Stimulated activated CD8-positive, alpha-beta memory T cell treated with anti-CD3 and anti-CD28 coated beads, Interleukin-12 subunit alpha, Interleukin-12 subunit beta, amount 100 ng/mL, for 24 hours (primary cell): ENCODE data around the gene ATP13A3.
"Not testable (repeated sequence)": the region's sequence is repeated elsewhere in the genome, so short reads cannot be mapped to it uniquely, and the experiment has no call there.

Experiments
- DNase-seq: peaks from one replicate; pipeline ENCODE4 v3.0.0-alpha.2; 2020; ENCODE audit errors: extremely low read depth

The ATP13A3 gene

DNA sequence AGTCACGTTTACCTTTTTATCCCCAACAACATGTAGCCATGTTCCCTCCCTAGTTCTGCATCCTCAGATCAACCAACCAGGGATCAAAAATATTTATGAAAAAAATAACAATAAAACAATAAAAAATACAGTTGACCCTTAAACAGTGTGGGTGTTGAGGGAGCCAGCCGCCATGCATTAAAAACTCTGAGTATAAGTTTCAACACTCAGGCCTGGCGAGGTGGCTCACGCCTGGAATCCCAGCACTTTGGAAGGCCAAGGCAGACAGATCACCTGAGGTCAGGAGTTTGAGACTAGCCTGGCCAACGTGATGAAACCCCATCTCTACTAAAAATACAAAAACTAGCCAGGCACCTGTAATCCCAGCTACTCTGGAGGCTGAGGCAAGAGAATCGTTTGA is 12.7 kb upstream of the ATP13A3 start:
- DNase-seq: not testable (repeated sequence)

DNA sequence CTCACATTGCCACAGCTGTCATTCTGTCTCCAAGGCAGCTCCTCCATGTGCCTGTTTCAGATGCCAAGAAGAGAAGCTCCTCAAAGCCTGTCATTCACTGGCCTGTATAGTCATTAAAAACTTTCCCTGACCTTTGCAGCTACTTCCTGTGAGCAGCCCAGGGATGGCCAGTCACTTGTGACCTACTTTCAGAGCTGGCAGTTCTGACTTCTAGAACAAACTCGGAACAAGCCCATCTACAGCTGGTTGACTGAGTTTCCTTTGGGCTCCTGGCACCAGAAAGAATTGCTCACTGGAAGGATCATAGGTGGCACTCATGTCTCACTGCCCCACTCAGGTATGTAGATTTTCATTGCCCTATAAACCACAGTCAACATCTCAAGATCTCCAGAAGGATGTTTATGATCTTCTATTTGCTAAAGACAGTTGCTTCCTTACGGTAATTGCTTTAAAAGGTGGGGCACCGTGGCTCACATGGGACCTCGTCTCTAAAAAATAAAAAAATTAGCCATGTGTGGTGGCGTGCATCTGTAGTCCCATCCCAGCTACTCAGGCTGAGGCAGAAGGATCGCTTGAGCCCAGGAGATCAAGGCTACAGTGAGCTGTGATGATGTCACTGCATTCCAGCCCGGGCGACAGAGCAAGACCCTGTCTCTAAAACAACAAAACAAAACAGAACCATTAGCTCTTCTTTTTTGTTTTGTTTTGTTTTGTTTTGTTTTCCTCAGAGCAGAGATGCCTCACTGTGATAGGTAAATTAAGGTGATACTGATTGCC is 11.2 kb upstream of the ATP13A3 start:
- no peak for DNase-seq

DNA sequence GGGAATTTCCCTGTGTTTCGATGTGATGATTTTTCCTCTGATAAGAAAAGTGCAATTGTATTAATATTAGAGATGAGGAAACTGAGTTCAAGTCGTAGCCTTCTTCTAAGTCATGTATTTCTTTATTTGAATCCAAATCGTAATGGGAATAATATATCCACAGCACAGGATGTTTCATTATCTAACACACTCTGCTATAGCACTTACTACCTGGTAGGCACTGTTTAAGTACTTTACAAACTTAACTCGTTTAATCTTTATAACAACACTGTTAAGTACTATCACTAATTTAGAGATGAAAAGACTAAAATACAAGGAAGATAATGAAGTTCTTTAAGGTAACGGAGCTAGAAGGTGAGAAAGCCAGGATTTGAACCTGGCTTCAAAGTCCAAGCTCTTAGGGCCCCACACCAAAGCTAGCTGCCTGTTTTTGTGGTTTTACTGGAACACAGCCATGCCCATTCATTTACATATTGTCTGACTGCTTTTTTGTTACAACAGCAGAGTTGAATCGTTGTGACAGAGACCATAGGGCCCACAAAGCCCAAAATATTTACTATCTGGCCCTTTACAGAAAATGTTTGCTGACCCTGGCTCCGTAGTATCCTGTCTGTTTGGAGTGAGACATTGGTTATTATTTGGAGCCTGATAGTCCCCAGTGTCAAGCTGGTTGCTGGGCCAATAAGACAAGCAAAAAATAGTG is 9.6 kb upstream of the ATP13A3 start:
- DNase-seq: no peak

DNA sequence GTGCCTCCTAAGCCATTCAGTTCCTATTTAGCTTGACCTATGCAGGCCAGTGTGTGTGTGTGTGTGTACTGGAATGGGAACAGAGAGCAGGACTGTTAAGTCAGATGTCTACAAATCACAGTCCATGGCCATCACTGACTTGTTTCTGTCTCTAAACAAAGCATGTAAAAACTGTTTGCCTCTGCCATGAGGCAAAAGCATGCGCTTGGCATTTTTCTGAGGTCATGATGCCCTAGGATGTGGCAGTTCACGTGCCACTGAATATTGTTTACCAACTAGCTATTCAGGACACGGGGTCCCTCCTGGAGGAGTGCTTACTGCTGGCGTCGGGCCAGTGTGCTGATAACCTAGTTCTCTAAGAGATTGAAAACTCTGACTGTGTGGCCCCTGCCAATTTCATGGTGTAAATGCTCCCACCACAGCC is 8.2 kb upstream of the ATP13A3 start:
- no peak for DNase-seq

DNA sequence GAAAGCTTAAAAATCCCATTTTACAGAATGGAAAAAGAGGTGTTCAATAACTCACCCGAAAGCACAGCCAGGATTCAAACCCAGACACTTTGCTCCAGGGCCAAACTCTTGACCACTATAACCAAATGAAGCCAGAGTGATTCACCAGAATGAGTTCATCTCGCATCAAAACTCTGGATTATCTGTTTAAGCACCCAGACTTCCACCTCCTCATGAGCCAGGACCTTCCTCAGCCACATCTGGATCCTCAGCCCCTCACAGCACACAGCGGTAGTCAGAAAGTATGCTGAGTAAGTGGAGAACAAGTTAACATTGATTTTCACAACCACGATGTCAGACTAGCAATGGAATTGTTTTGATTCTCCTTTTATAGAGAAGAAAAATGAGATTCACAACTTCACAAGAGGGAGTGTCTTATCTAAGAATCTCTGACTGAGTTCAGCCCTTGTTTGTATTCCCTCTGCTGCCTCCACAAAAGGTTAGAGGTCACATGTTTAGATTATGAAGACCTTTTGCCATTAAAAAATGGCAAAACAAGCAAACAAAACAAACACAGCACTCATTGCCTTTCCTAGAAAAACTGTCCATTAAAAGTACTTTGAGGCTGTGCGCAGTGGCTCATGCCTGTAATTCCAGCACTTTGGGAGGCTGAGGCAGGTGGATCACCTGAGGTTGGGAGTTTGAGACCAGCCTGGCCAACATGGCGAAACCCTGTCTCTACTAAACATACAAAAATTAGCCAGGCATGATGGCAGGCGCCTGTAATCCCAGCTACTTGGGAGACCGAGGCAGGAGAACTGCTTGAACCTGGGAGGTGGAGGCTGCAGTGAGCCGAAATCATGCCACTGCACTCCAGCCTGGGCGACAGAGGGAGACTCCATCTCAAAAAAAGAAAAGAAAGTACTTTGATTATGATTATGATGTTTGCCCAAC is 7.5 kb upstream of the ATP13A3 start:
- not testable (repeated sequence) for DNase-seq

DNA sequence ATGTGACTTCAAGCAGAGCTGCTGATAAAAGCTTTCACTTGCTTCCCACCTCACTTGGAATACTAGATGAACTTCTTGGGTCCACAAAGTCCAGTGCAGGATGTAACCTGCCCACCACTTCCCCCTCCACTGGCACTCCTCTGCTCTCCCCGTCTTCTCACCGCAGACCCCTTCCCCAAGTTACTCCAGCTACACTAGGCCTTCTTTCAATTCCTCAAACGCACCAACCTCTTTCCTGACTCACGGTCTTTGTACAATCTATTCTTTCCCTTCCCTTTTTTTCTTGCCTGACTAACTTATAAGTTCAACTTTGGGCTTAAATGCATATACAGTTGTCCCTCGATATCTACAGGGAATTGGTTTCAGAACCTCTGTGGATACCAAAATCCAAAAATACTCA is 5.2 kb upstream of the ATP13A3 start:
- no peak for DNase-seq

DNA sequence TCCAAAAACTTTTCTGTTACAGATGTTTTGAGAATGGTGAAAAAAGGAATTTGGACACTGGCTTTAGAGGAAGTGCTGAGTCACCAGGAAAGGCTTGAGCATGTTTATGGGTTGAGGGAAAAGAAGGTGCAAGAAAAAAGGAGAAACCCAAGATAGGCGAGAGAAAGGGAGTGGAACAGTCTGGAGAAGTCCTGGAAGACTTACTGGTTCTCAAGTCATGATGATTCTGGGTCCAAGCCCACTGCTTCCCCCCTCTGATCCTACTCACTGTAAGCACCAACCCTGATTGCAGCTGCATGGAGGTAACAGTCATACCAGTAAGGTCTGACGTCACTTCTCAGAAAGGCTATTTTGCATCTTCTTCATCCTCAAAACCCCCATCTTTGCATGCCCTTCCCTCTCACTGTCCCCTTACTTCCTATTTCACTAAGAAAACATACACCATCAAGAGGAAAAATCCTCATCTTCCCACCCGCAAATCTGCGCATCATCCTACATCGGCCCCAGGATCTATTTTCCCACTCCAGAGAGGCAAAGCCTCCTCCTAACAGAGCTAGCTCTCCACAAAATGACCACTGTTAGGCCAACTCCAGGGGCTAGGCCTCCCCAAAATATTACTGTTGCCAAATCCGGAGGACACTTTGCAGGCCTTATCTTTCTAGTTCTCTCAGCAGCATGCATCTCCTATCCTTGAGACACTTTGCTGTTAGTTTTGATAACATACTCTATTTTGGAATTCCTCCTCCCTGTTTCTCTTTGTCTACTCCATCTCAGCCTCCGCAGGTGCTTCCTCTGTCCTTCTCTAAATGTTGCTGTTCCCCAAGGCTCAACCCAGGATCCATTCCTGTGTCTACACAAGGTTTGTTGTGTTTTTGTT is 3.2 kb upstream of the ATP13A3 start:
- no peak for DNase-seq

DNA sequence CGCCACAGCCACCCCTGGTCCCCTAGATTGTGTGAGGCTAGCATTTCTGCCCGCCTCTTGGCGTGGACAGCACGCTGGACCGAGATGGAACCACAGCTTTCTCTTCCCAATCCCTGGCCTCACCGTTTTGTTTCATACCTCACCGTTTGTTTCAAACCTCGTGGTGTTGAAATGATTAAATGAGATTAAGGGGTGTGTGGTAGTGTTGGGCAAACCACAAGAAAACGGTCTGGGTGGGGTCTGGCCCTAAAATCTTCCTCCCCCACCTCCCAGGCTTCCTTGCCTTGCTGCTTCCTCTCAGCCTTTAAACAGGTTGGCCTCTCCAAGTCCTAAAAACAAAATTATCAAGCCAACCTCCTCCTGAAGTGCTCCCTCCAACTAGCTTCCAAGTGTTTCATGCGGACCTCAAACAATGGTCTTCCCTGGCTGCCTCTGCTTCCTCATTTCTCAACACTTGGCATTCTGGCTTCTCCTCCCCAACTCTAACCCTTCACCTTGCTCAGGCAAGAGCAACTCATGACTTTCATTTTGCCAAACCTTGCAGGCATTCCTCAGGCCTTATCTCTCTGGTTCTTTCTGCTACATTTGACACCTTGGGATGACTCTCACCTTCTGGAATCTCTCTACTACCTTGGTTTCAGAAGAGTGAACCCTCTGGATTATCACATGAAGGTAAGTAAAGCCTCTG is 1.4 kb upstream of the ATP13A3 start:
- DNase-seq: no peak

DNA sequence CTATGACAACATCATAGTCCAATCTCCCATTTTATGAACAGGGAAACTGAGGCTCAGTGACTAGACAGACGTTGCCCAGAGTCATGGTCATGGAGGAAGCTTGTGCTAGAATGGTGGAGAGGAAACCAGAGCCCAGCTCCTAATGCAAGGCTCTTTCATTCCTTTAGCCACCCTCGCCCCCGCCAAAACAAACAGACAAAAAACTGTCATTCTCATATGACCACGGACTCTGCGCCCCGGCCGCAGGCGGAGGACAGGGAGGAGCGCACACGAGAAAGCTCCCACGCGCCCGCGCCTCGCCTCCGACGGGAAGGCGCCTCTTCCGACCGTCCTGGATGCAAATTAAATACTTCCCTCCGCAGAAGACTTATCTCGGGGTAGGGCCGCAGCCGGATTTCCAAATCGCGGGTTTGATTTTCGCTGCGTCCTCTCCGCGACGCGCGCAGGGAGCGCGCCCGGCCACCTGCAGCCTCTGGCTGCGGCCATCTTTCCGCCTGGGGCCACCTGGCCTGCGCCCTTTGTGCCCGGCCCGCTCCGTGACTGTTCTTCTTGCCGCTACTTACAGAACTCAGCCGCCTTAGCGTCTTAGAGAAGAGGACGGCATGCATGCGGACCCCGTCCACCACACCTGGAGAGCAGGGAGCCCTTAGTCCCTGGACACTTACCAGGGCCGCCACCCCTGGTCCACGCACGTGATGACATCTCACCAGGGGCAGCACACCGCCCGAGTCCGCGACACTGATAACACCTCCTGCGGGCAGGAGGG is 670 bp upstream of the ATP13A3 start:
- DNase-seq: no peak

DNA sequence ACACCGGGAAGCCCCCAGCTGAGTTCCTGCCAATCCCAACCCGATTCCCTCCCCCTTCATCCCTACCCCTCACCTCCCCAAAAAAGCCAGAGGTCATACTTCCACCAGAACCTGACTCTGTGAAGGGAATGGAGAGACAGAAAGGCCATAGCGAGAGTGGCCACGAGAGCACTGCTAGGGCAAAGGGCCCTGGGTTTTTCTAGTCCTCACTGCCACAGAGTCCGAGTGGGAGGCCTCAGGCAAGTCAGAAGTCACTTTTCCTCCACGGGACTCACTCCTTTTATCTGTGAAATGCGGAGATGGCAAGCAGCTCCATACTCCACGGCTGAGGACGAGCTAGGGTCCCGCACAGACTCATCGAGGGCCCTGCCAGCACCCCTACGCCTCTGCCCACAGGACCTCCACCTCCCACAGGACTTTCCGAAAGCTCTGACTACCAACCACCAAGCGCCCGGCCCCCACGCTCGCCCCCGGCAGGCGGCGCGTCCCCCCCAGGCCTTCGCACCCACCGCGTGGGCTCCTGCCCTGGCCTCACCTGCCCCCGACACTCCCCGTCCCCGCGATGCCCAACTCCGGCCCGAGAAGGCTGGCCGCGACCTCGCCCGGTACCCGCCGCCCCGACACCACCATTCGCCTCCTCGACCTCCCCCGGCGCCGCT is 792 bp downstream of the ATP13A3 start:
- no peak for DNase-seq

DNA sequence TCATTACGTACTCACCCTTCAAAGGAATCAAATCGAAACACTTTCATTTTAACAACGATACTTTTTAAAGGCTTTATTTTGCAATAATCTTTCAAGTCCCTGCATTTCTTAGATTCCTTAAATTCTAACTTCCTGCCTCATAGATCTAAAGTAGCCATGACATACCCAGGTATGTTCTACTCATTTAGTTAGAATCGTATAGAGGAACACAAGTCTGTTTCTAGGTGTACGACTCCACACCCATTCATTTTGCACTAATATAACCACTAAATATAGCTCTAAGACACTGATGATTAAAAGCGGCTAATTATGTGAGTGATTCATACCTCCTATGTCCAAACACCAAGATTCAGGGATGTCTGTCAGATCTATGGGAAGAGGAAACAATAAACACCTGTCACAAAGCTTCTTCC is 1.3 kb downstream of the ATP13A3 start:
- no peak for DNase-seq

DNA sequence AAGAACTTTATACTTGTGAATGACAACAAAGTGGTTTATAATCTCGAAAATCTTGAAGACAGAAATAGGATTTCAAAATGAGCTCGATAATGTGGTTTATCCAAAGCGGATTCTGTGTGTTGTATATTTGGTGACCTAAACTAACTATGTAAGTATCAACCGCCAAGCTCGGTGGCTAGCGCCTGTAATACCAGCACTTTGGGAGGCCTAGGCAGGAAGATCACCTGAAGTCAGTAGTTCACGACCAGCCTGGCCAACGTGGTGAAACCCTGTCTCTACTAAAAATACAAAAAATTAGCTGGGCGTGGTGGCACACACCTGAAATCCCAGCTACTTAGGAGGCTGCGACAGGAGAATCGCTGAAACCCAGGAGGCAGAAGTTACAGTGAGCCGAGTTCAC is 2.2 kb downstream of the ATP13A3 start:
- DNase-seq: no peak

DNA sequence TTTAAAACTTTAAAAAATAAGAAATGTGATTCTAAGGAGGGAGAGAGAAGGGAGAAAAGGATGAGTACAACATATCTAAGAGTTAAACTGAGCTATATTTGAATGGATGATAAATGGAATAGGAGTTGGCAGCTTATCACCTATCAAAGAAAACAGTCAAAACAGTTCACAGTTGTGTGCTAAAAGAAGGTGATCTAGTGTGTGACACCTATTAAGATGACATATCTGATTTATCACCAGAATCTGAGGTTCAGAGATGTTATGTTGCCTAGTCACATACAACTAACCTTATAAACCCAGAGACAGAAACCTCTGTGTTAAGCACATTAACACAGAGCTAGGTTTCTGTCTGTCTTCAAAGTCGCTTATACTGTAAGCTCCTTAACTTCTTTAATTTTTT is 3.0 kb downstream of the ATP13A3 start:
- DNase-seq: no peak

DNA sequence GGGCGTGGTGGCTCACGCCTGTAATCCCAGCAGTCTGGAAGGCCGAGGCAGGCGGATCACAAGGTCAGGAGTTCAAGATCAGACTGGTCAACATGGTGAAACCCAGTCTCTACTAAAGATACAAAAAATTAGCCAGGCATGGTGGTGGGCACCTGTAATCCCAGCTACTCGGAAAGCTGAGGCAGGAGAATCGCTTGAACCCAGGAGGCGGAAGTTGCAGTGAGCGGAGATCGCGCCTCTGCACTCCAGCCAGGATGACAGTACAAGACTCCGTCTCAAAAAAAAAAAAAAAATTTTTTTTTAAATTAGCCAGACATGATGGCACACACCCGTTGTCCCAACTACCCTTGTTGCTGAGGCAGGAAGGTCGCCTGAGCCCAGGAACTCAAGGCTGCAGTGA is 4.0 kb downstream of the ATP13A3 start:
- not testable (repeated sequence) for DNase-seq

DNA sequence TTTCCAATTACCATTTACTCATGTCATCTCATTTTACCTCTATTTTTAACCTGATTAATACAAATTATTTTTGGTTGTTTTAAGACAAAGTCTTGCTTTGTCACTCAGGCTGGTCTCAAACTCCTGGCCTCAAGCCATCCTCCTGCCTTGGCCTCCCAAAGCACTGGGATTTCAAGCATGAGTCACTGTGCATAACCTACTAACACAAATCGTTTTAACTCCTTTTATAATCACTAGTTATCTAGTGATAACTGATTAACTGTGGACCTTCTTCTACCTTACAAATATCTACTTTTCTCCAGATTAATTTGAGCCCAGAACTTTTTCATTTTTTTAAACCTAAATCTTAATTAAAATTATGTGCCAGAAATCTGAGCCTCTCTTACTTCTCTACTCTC is 4.6 kb downstream of the ATP13A3 start:
- DNase-seq: no peak

DNA sequence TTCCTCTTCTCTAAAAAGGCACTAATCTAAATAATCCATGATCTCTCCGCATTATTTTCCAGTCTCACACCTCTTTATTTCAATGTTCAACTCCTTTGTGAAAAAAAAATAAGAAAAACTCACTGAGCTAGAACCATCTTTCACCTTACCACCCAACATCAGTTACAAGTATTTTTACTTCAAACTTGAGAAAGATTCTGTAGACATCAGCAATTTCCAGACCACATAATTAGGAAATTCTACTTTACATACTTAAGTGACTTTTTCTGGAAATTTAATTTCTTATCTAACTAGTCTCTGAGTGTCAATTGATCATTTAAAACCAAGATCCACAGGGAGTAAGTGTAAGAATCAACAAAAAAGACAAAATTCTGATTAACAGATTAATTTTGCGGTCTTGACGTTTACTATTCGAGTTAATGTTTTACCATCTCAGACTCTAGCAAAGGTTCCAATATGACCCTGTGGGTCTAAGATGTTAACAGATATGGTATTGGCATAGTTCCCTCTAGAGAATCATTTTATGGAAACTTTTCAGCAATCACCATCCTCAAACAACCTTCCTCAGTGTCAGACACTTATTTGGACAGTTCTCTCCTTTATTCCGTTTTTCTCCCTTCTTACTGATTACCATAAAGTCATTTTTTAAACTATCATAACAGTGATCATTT is 5.1 kb downstream of the ATP13A3 start:
- DNase-seq: no peak

DNA sequence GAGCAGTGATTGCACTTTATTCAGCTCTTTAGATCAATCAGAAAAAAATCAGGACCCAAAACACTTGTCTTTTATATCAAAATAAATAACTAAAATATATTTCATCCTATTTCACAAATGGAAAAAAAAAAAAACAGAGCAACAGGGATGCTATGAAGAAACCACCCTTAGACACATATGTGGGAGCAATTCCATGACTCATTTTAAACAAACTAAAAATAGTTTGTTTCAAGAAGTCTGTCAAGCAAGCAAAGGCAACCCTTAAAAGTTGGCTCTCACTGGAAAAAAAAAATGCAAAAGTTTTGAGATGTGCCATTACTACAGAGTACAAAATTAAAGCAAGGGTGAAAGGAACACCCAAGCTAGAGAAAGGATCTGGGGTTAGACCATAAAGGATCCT is 5.7 kb downstream of the ATP13A3 start:
- DNase-seq: no peak

DNA sequence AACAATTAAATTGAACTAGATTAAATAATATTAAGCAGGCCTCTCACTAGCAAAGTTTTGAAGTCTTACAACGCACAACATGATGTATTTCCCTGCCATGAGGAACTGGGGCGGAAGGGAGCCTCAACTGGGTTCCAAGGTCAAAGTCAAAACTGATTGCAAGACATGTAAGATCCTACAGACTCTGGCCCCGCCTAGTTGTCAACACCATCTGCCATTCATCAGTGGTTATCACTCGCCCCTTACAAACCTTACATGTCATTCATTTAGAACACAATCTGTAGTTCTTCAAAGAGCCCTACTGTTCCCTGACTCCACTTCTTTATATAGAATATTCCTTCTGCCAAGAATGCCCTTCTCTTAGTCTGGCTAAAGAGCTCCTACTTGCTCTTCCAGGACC is 10.0 kb downstream of the ATP13A3 start:
- no peak for DNase-seq

DNA sequence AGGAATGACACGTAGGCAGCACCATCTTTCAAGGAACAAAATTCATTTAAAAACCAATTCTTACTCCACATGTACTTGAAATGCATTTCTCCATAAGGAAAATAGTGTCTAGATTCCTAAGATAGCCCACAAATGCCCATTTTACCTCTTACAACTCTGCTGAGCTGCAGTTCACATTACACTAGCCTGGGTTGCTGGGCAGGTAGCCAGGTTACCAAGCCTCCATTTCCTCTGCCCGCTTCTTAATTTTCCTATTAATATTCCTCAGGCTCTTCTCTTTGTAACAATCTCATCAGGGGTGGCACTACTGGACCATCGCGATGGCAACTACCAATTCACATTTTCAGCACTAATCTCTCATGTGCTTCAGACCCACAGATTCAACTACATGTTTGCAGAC is 10.8 kb downstream of the ATP13A3 start:
- no peak for DNase-seq
